ENCODE measurements around the gene VAV3.
A peak's percentile ranks its signal among the peaks of the same experiment; 100 is the strongest.

The VAV3 gene

DNA sequence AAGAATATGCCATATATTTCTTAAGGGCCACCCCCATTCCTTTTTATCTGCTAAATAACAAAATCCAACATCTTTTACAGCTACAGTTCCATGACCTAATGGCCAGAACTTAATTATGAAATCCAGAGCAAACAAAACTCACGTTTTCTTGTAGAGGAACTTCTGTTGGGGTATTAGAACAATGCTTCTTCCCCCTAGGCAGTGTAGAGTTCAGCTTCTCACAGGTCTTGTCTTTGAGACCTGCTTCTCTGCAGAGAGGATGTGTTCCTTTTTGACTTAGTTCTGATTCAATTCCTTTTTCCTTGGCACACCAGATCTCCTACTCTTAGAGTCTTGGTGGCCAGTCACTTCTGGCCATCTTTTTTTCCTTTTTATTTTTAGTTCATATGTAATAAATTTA lies 22.2 kb downstream of the VAV3 start:
- no peak for DNase-seq (ENCODE audit: low spot score)
- no peak for TF ChIP-seq CTCF (IDR thresholded peaks at IDR 0.05)
- Histone ChIP-seq H3K4me3 (no peak overlapping the region), H3K27ac (no peak overlapping the region)

DNA sequence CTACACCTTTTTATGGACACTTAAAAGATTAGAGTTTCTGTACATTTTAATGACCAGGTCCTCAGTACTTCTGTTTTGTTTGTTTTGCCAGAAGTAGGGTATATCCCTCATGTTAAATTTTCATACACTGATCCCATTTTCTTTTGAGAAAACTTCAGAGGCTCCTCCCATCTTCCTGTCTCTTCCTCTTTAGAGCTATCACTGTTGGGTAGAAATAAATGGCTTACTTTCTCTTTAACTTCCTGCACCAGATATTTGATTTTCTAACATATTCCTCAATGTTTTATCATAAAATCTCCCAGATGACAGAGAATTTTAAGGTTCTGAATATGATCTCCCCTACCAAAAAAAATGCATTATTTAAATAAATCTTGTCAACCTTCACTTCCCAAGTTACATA lies 23.4 kb downstream of the VAV3 start:
- no peak for TF ChIP-seq CTCF (IDR thresholded peaks at IDR 0.05)
- H3K4me3 ChIP-seq, result no peak overlapping the region
- peak overlapping the region in 1 of 2 donors; percentile 69 for H3K27ac ChIP-seq

DNA sequence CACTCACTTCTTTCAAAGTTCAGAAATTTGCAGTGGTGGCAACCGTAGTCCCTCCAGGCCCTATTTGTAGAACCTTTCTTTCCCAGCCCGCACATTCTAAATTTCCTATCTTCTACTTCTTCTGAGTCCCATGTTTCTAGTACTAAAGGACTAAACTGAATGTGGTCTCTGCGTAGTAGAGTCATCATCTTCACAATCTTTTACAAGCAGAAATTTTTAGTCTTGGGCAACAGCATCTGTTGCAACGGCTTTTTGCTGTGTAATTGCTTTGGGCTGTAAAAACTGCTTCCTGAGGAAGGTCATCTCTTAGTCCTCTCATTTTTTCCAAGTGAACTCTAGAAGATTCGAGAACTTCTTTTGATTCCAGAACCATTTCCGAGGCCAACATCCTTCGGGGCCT lies 23.9 kb downstream of the VAV3 start:
- no peak for DNase-seq (ENCODE audit: low spot score)
- peak overlapping the region in 1 of 2 donors; percentile 69 for H3K27ac ChIP-seq
- no peak overlapping the region for H3K4me3 ChIP-seq
- no peak for TF ChIP-seq CTCF (IDR thresholded peaks at IDR 0.05)

More for the DNA sequence above, 23.4 kb downstream of the VAV3 start:
- no peak for DNase-seq (ENCODE audit: low spot score)

DNA sequence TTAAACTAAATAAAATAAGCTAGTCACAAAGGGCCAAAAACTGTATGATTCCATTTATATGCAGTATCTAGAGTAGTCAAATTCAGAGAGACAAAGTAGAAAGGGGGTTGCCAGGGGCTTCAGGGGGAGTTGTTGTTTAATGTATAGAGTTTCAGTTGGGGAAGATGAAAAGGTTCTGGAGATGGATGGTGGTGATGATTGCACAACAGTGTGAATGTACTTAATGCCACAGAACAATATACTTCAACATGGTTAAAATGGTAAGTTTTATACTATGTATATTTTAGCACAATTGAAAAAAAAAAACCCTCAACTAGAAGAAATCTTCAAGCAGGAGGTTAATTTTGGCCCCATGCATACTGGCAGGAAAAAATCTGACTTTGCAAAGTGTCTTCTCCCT lies 24.3 kb downstream of the VAV3 start:
- H3K27ac ChIP-seq, result peak overlapping the region in 1 of 2 donors; percentile 53
- no peak for DNase-seq (ENCODE audit: low spot score)
- TF ChIP-seq CTCF (IDR thresholded peaks at IDR 0.05), result no peak
- H3K4me3 ChIP-seq, result no peak overlapping the region

DNA sequence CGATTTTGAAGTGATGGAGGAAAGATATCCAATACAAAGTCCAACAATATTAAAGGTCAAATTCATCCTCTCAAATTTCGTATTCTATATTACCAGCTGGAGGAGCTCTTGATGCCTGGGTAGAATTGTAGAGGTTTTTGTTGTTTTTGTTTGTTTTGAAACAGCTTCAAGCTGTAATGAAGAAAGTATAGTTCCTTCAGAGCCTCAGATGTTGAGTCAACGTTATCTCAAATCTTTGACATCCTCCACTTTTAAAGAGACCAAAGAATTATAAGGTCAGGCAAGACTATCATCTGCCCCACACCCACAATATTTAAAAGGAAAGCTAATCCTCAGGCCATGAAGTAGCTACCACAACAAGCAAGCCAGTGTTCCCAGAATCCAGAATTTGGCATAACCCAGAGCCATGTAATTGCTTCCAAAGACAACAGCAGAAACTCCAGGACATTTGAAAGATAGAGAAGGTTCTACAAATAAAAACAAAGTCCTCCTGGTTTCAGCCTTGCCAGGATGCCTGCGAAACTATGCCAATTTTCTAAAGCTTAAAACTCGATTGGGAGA lies 24.9 kb downstream of the VAV3 start:
- no peak for DNase-seq (ENCODE audit: low spot score)
- peak overlapping the region in 1 of 2 donors; percentile 53 for H3K27ac ChIP-seq
- no peak overlapping the region for H3K4me3 ChIP-seq
- TF ChIP-seq CTCF (IDR thresholded peaks at IDR 0.05), result no peak

- no peak for TF ChIP-seq CTCF (IDR thresholded peaks at IDR 0.05)
- DNase-seq (ENCODE audit: low spot score), result no peak
- no peak overlapping the region for H3K4me3 ChIP-seq
- no peak overlapping the region for H3K27ac ChIP-seq
Measured at GRCh38 chr1:107939256-107939655, 25.7 kb downstream of the VAV3 start.
